Uterus (tissue), 4 donors: Measurements from ENCODE around the gene INIP. TPM values are rescaled to one million over a fixed set of nuclear protein-coding genes. Genes with fewer than 3 reads are reported as not detected.
"Not testable (repeated sequence)": the region's sequence is repeated elsewhere in the genome, so short reads cannot be mapped to it uniquely, and the experiment has no call there.

ENCODE experiments used
- DNase-seq, 2 donors: peaks; one replicate each; pipeline ENCODE4 v3.0.0-alpha.2; 2019 to 2020
- H3K27ac ChIP-seq, 2 donors: fragments of 200-600 bp; sonication (generic); 1 replicate in 1 of 2; 2 replicates in 1 of 2; pipeline ENCODE4 v1.5.1; 2016 to 2018
- H3K27me3 ChIP-seq, 2 donors: fragments of 200-600 bp; sonication (generic); one replicate each; pipeline ENCODE4 v1.5.1; 2018 to 2019; ENCODE audit warnings: control low read depth in 1 of 2
- H3K36me3 ChIP-seq, 2 donors: fragments of 200-600 bp; sonication (generic); one replicate each; pipeline ENCODE4 v1.5.1; 2019; ENCODE audit warnings: control low read depth in 1 of 2
- H3K4me1 ChIP-seq, 2 donors: fragments of 200-600 bp; sonication (generic); one replicate each; pipeline ENCODE4 v1.5.1; 2018 to 2019; ENCODE audit warnings: control low read depth in 1 of 2
- H3K4me3 ChIP-seq, 2 donors: fragments of 200-600 bp; sonication (generic); 1 replicate in 1 of 2; 2 replicates in 1 of 2; pipeline ENCODE4 v1.5.1; 2018 to 2019; ENCODE audit warnings: mild to moderate bottlenecking in 1 of 2
- H3K9me3 ChIP-seq, 2 donors: fragments of 200-600 bp; sonication (generic); one replicate each; pipeline ENCODE4 v1.5.1; 2019; ENCODE audit warnings: control low read depth in 1 of 2
- CTCF ChIP-seq, 4 experiments: fragments of 200-600 bp in 2 of 4; fragments of 450-650 bp in 2 of 4; sonication (generic) in 2 of 4; IDR thresholded peaks; one replicate each; pipeline ENCODE4 v1.5.1; 2016 to 2019; ENCODE audit warnings: antibody characterized with exemption in 4 of 4, mild to moderate bottlenecking in 2 of 4, moderate library complexity in 1 of 4
- POLR2A ChIP-seq, 2 donors: fragments of 450-650 bp; IDR thresholded peaks; one replicate each; pipeline ENCODE4 v1.6.1; 2016; ENCODE audit warnings: antibody characterized with exemption in 2 of 2, mild to moderate bottlenecking in 1 of 2, moderate library complexity in 1 of 2
- intact Hi-C: fragments of 100-400 bp; cut with DNase I; formaldehyde crosslinking; loops from one replicate; pipeline ENCODE4 v1.15.1; 2023; ENCODE audit warnings: low total_unique reads
- total RNA-seq, 4 donors: library from RNA; depleted of rRNA in 3 of 4; stranded (reverse); fragments of >200 nt in 3 of 4; gene quantifications; one replicate each; pipeline versions ENCODE4 v1.1.0 to v1.2.4, GENCODE V29; 2014 to 2023
- donor health status: DM: yes; HTN: yes; CAD: no.

Gene INIP
- total RNA-seq, 4 donors from 2014 or later, result 15.2 to 215 (median 57.6) TPM

- no peaks in the 10 kb centered on the region for H3K9me3 ChIP-seq
- DNase-seq, result no peak
- H3K36me3 ChIP-seq, result no peaks in the 10 kb centered on the region
- H3K4me3 ChIP-seq, result no peak overlapping the region
- H3K27me3 ChIP-seq, result no peaks in the 10 kb centered on the region
- intact Hi-C loops, result no loop called here
- no peak overlapping the region for H3K27ac ChIP-seq
- H3K4me1 ChIP-seq, result no peaks in the 10 kb centered on the region
- TF ChIP-seq CTCF (IDR thresholded peaks at IDR 0.05), result no peak
- no peak for TF ChIP-seq POLR2A (IDR thresholded peaks at IDR 0.05)
These were observed 17.0 kb upstream of the INIP start for GRCh38 chr9:112734892-112735291.

GRCh38 chr9:112731971-112732370 lies 14.1 kb upstream of the INIP start:
- TF ChIP-seq CTCF (IDR thresholded peaks at IDR 0.05) (no peak), POLR2A (IDR thresholded peaks at IDR 0.05) (no peak)
- no peak for DNase-seq
- intact Hi-C loops, result no loop called here

GRCh38 chr9:112728401-112728800 lies 10.5 kb upstream of the INIP start:
- intact Hi-C loops, result no loop called here
- no peak for DNase-seq
- Histone ChIP-seq H3K4me1 (no peaks in the 10 kb centered on the region), H3K27ac (no peak overlapping the region), H3K36me3 (no peaks in the 10 kb centered on the region), H3K9me3 (no peaks in the 10 kb centered on the region), H3K27me3 (no peaks in the 10 kb centered on the region), H3K4me3 (no peak overlapping the region)
- TF ChIP-seq CTCF (IDR thresholded peaks at IDR 0.05) (no peak), POLR2A (IDR thresholded peaks at IDR 0.05) (no peak)

More at GRCh38 chr9:112731971-112732370, 14.1 kb upstream of the INIP start:
- Histone ChIP-seq H3K4me3 (no peak overlapping the region), H3K27ac (no peak overlapping the region), H3K4me1 (no peaks in the 10 kb centered on the region), H3K27me3 (no peaks in the 10 kb centered on the region), H3K9me3 (no peaks in the 10 kb centered on the region), H3K36me3 (no peaks in the 10 kb centered on the region)

- Histone ChIP-seq H3K4me1 (no peaks in the 10 kb centered on the region), H3K4me3 (no peak overlapping the region), H3K27ac (no peak overlapping the region), H3K36me3 (no peaks in the 10 kb centered on the region), H3K9me3 (no peaks in the 10 kb centered on the region), H3K27me3 (no peaks in the 10 kb centered on the region)
- TF ChIP-seq CTCF (IDR thresholded peaks at IDR 0.05) (no peak), POLR2A (IDR thresholded peaks at IDR 0.05) (no peak)
- no peak for DNase-seq
- intact Hi-C loops, result no loop called here
These were observed 8.5 kb upstream of the INIP start for GRCh38 chr9:112726428-112726827.

- intact Hi-C loops, result no loop called here
- Histone ChIP-seq H3K27me3 (no peaks in the 10 kb centered on the region), H3K27ac (no peak overlapping the region), H3K4me1 (no peaks in the 10 kb centered on the region), H3K9me3 (no peaks in the 10 kb centered on the region), H3K4me3 (no peak overlapping the region), H3K36me3 (no peaks in the 10 kb centered on the region)
- no peak for TF ChIP-seq CTCF (IDR thresholded peaks at IDR 0.05)
- no peak for TF ChIP-seq POLR2A (IDR thresholded peaks at IDR 0.05)
- DNase-seq, result no peak
These were observed 8.0 kb upstream of the INIP start for GRCh38 chr9:112725961-112726360.

- H3K4me3 ChIP-seq, H3K36me3 ChIP-seq, H3K27ac ChIP-seq, DNase-seq, H3K9me3 ChIP-seq, intact Hi-C loops, H3K27me3 ChIP-seq, H3K4me1 ChIP-seq: not testable (repeated sequence)
These were observed 4.8 kb upstream of the INIP start for GRCh38 chr9:112722749-112723148.
